Liver (tissue), 9 donors: ENCODE measurements around the gene UNC5B. TPM values are rescaled to one million over a fixed set of nuclear protein-coding genes. Genes with fewer than 3 reads are reported as not detected.

Experiments used
- DNase-seq: peaks from one replicate; pipeline ENCODE4 v3.0.0-alpha.2; 2017; ENCODE audit warnings: low spot score
- H3K27ac ChIP-seq, 2 donors: one replicate each; pipeline ENCODE4 v1.7.0; 2013; ENCODE audit warnings: inconsistent platforms in 2 of 2, low read length in 2 of 2, control low read depth in 1 of 2, low read depth in 1 of 2, mild to moderate bottlenecking in 1 of 2
- H3K27me3 ChIP-seq, 4 donors: one replicate each; pipeline versions ENCODE4 v1.6.1 to v1.7.0; 2013; ENCODE audit warnings: low read length in 3 of 4, inconsistent platforms in 1 of 4, mild to moderate bottlenecking in 1 of 4, moderate library complexity in 1 of 4; ENCODE audit not compliant: control insufficient read depth in 4 of 4, insufficient read depth in 4 of 4
- H3K36me3 ChIP-seq, 4 donors: one replicate each; pipeline versions ENCODE4 v1.6.1 to v1.7.0; 2013; ENCODE audit warnings: low read length in 3 of 4, mild to moderate bottlenecking in 3 of 4, low read depth in 1 of 4, moderate library complexity in 1 of 4; ENCODE audit not compliant: control insufficient read depth in 4 of 4, insufficient read depth in 3 of 4
- H3K4me1 ChIP-seq, 4 donors: one replicate each; pipeline versions ENCODE4 v1.6.1 to v1.7.0; 2013; ENCODE audit warnings: low read length in 3 of 4, mild to moderate bottlenecking in 3 of 4, moderate library complexity in 1 of 4; ENCODE audit not compliant: control insufficient read depth in 4 of 4, insufficient read depth in 4 of 4
- H3K4me3 ChIP-seq, 3 donors: one replicate each; pipeline versions ENCODE4 v1.6.1 to v1.7.0; 2013; ENCODE audit warnings: low read length in 3 of 3, control low read depth in 1 of 3, low read depth in 1 of 3, mild to moderate bottlenecking in 1 of 3
- H3K9ac ChIP-seq, 2 donors: one replicate each; pipeline ENCODE4 v1.7.0; 2013; ENCODE audit warnings: low read length in 2 of 2, mild to moderate bottlenecking in 2 of 2, moderate library complexity in 2 of 2, control low read depth in 1 of 2, low read depth in 1 of 2
- H3K9me3 ChIP-seq, 4 donors: one replicate each; pipeline versions ENCODE4 v1.6.1 to v1.7.0; 2013; ENCODE audit warnings: low read length in 3 of 4; ENCODE audit not compliant: control insufficient read depth in 4 of 4
- ATF3 ChIP-seq: IDR thresholded peaks from 2 replicates; pipeline ENCODE4 v1.6.1; 2016; ENCODE audit warnings: antibody characterized with exemption
- CTCF ChIP-seq: fragments of 150-350 bp; IDR thresholded peaks from 2 replicates; pipeline ENCODE4 v1.5.1; 2017; ENCODE audit warnings: improper control_type of control experiment, low read depth, low read length; ENCODE audit not compliant: missing input control
- EGR1 ChIP-seq, 2 donors: IDR thresholded peaks; 2 replicates each; pipeline ENCODE4 v1.6.1; 2016 to 2018; ENCODE audit warnings: antibody characterized with exemption in 2 of 2, low read depth in 2 of 2
- FOXA1 ChIP-seq: IDR thresholded peaks from 2 replicates; pipeline ENCODE4 v1.6.1; 2016; ENCODE audit warnings: antibody characterized with exemption
- FOXA2 ChIP-seq: IDR thresholded peaks from 2 replicates; pipeline ENCODE4 v1.6.1; 2016; ENCODE audit warnings: antibody characterized with exemption
- GABPA ChIP-seq, 2 donors: IDR thresholded peaks in 1 of 2; conservative IDR thresholded peaks in 1 of 2; 2 replicates each; pipeline ENCODE4 v1.6.1; 2016; ENCODE audit warnings: antibody characterized with exemption in 2 of 2, mild to moderate bottlenecking in 1 of 2, moderate library complexity in 1 of 2
- HNF4G ChIP-seq: IDR thresholded peaks from 2 replicates; pipeline ENCODE4 v1.6.1; 2016; ENCODE audit warnings: antibody characterized with exemption
- JUND ChIP-seq, 2 donors: IDR thresholded peaks; 2 replicates each; pipeline ENCODE4 v1.6.1; 2016; ENCODE audit warnings: antibody characterized with exemption in 2 of 2
- RAD21 ChIP-seq, 2 donors: IDR thresholded peaks; 2 replicates each; pipeline ENCODE4 v1.6.1; 2016; ENCODE audit warnings: antibody characterized with exemption in 2 of 2, mild to moderate bottlenecking in 2 of 2
- RXRA ChIP-seq, 2 donors: IDR thresholded peaks; 2 replicates each; pipeline ENCODE4 v1.6.1; 2017 to 2018; ENCODE audit warnings: antibody characterized with exemption in 2 of 2, mild to moderate bottlenecking in 1 of 2
- SP1 ChIP-seq: IDR thresholded peaks from 2 replicates; pipeline ENCODE4 v1.6.1; 2018; ENCODE audit warnings: antibody characterized with exemption, mild to moderate bottlenecking
- TAF1 ChIP-seq: conservative IDR thresholded peaks from 2 replicates; pipeline ENCODE4 v1.6.1; 2016; ENCODE audit warnings: antibody characterized with exemption, mild to moderate bottlenecking
- YY1 ChIP-seq: IDR thresholded peaks from 2 replicates; pipeline ENCODE4 v1.6.1; 2016; ENCODE audit warnings: antibody characterized with exemption, mild to moderate bottlenecking
- WGBS: extraction: QIAGEN DNeasy Blood & Tissue Kit; methylation state at CpG from one replicate; pipeline ENCODE4 v1.1.7; 2013; 5-methylcytosine and 5-hydroxymethylcytosine counted together
- polyA plus RNA-seq, 2 donors: library from polyadenylated mRNA; stranded (reverse) in 1 of 2; unstranded in 1 of 2; fragments of 200-250 nt in 1 of 2; fragments of >200 nt in 1 of 2; fragmentation: Nextera tagmentation in 1 of 2; extraction: Ambion mirVana in 1 of 2; gene quantifications; one replicate each; pipeline versions ENCODE4 v1.2.1 to v1.2.3, GENCODE V29; 2013 to 2015
- total RNA-seq, 2 donors: library from RNA; depleted of rRNA; stranded (reverse); fragments of >200 nt; gene quantifications; one replicate each; pipeline ENCODE4 v1.2.3, GENCODE V29; 2014
- TF ChIP-seq, protein P1 (sequence below): IDR thresholded peaks from 2 replicates; pipeline ENCODE4 v1.6.1; 2016; ENCODE audit warnings: antibody characterized with exemption, mild to moderate bottlenecking
- TF ChIP-seq, protein P2 (sequence below): IDR thresholded peaks from 2 replicates; pipeline ENCODE4 v1.6.1; 2016; ENCODE audit warnings: antibody characterized with exemption
- donor health status: healthy.
- donor health status: healthy.
- donor health status: healthy.
- donor health status: healthy.
- donor health status: healthy.

Gene UNC5B
- total and polyA plus RNA-seq, 4 donors = 0.56 to 1.8 (median 1.3) TPM

- TF ChIP-seq, protein P1, sequence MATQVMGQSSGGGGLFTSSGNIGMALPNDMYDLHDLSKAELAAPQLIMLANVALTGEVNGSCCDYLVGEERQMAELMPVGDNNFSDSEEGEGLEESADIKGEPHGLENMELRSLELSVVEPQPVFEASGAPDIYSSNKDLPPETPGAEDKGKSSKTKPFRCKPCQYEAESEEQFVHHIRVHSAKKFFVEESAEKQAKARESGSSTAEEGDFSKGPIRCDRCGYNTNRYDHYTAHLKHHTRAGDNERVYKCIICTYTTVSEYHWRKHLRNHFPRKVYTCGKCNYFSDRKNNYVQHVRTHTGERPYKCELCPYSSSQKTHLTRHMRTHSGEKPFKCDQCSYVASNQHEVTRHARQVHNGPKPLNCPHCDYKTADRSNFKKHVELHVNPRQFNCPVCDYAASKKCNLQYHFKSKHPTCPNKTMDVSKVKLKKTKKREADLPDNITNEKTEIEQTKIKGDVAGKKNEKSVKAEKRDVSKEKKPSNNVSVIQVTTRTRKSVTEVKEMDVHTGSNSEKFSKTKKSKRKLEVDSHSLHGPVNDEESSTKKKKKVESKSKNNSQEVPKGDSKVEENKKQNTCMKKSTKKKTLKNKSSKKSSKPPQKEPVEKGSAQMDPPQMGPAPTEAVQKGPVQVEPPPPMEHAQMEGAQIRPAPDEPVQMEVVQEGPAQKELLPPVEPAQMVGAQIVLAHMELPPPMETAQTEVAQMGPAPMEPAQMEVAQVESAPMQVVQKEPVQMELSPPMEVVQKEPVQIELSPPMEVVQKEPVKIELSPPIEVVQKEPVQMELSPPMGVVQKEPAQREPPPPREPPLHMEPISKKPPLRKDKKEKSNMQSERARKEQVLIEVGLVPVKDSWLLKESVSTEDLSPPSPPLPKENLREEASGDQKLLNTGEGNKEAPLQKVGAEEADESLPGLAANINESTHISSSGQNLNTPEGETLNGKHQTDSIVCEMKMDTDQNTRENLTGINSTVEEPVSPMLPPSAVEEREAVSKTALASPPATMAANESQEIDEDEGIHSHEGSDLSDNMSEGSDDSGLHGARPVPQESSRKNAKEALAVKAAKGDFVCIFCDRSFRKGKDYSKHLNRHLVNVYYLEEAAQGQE = peak; percentile 56
- TF ChIP-seq EGR1 (IDR thresholded peaks at IDR 0.05; ENCODE audit: low read depth in 2 of 2) = peak in 1 of 2 donors; percentile 55
- TF ChIP-seq, protein P2, sequence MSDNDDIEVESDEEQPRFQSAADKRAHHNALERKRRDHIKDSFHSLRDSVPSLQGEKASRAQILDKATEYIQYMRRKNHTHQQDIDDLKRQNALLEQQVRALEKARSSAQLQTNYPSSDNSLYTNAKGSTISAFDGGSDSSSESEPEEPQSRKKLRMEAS = peak; percentile 82
- peak; percentile 77 for TF ChIP-seq SP1
Measured at GRCh38 chr10:71334221-71334791, 121.9 kb downstream of the UNC5B start (continued).

DNA sequence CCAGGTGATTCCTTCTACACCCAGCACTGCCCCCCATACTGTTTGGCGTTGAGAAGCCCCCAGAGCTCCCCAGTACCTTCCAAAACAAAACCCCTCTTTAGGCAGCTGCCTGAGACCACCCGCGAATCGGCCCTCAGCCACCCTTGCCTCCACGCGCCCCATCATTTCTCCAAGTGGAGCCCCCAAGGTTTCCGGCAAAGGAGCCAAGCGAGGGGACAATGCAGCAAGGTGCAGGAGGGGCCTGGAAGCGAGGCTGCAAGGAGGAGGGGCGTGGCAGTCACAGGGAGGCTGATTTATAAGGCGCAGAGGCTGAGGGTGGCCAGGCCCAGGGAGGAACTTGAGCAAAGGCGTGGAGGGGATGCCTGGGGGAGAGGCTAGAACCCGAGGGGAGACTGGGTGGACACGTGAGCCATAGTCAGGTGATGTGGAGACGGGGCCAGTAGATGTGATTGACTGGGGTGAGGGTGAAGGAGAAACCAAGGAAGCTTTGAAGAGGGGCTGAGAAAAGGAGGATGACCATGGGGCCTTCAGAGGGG, 122.9 kb downstream of the UNC5B start:
- 89% methylated on average over 15 of the region's 15 CpGs for WGBS
- Histone ChIP-seq H3K9me3 (no peaks in the 10 kb centered on the region), H3K36me3 (no peaks in the 10 kb centered on the region), H3K4me3 (no peak overlapping the region), H3K9ac (no peak overlapping the region), H3K4me1 (peaks cover 33 to 75% (median 62%) of the 10 kb centered on the region in 4 donors), H3K27me3 (no peaks in the 10 kb centered on the region), H3K27ac (no peak overlapping the region)
- no peak for DNase-seq
- TF ChIP-seq EGR1 (IDR thresholded peaks at IDR 0.05; ENCODE audit: low read depth in 2 of 2) = no peak
- no peak for TF ChIP-seq RXRA (IDR thresholded peaks at IDR 0.05)
- TF ChIP-seq SP1 = no peak
- TF ChIP-seq ATF3 = no peak
- no peak for TF ChIP-seq FOXA2
- TF ChIP-seq, protein P2 = no peak
- no peak for TF ChIP-seq HNF4G
- TF ChIP-seq GABPA (IDR thresholded peaks at IDR 0.05 in 1 of 2, conservative IDR thresholded peaks at IDR 0.05 in 1 of 2) = no peak
- TF ChIP-seq RAD21 (IDR thresholded peaks at IDR 0.05) = no peak
- TF ChIP-seq YY1 = no peak
- no peak for TF ChIP-seq FOXA1
- TF ChIP-seq CTCF = no peak
- TF ChIP-seq JUND (IDR thresholded peaks at IDR 0.05) = no peak
- no peak for TF ChIP-seq TAF1
